GM12891 (cell line): Measurements from ENCODE around the gene LRRC49.

Source experiments
- POLR2A ChIP-seq: IDR thresholded peaks from 2 replicates; pipeline ENCODE4 v1.6.1; 2011; ENCODE audit warnings: low read depth, low read length, control low read depth
- POLR2AphosphoS5 ChIP-seq: IDR thresholded peaks from 2 replicates; pipeline ENCODE4 v1.6.1; 2011; ENCODE audit warnings: low read depth, low read length, control low read depth
- POU2F2 ChIP-seq: IDR thresholded peaks from 2 replicates; pipeline ENCODE4 v1.6.1; 2011; ENCODE audit warnings: low read depth, mild to moderate bottlenecking, control low read depth, low read length, moderate library complexity
- SPI1 ChIP-seq: IDR thresholded peaks from 2 replicates; pipeline ENCODE4 v1.6.1; 2011; ENCODE audit warnings: low read depth, low read length, control low read depth
- TAF1 ChIP-seq: IDR thresholded peaks from 2 replicates; pipeline ENCODE4 v1.6.1; 2011; ENCODE audit warnings: low read depth, low read length, control low read depth

GRCh38 chr15:71071529-71071928 is 178.9 kb downstream of the LRRC49 start:
- TF ChIP-seq POLR2A (no peak), POLR2AphosphoS5 (no peak), TAF1 (no peak), SPI1 (no peak), POU2F2 (no peak)
